Measurements from ENCODE around the gene IL1B. TPM values are rescaled to one million over a fixed set of nuclear protein-coding genes. Genes with fewer than 3 reads are reported as not detected.

IL1B gene
- total and polyA plus RNA-seq, 2 donors (not counting 3 experiments of a cell fraction or from before 2014, with no cell fraction given): 0.25 TPM; not detected in 1

DNA sequence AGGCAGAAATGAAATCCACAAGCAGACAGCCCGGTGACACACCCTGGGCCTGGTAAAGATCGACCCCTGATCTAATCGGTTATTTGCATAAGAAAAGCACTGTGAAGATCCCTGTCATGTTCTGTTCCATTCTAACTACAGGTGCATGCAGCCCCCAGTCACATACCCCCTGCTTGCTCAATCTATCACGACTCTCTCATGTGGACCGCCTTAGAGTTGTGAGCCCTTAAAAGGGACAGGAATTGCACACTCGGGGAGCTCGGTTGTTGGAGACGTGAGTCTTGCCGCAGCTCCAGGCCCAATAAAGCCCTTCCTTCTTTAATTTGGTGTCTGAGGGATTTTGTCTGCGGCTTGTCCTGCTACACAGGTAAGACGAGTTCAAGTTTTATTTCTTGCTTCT, 13.4 kb upstream of the IL1B start:
- no peak overlapping the region for H3K4me3 ChIP-seq (replicated peaks in 1 of 3; ENCODE audit: insufficient read depth in 1 of 3, low read depth in 1 of 3, low read length in 3 of 3)
- TF ChIP-seq FOS (IDR thresholded peaks at IDR 0.05; ENCODE audit: borderline replicate concordance, insufficient read depth, low read length): no peak
- no peak for TF ChIP-seq POLR2A (IDR thresholded peaks at IDR 0.05; ENCODE audit: low read depth, low read length)
- TF ChIP-seq, protein P1, sequence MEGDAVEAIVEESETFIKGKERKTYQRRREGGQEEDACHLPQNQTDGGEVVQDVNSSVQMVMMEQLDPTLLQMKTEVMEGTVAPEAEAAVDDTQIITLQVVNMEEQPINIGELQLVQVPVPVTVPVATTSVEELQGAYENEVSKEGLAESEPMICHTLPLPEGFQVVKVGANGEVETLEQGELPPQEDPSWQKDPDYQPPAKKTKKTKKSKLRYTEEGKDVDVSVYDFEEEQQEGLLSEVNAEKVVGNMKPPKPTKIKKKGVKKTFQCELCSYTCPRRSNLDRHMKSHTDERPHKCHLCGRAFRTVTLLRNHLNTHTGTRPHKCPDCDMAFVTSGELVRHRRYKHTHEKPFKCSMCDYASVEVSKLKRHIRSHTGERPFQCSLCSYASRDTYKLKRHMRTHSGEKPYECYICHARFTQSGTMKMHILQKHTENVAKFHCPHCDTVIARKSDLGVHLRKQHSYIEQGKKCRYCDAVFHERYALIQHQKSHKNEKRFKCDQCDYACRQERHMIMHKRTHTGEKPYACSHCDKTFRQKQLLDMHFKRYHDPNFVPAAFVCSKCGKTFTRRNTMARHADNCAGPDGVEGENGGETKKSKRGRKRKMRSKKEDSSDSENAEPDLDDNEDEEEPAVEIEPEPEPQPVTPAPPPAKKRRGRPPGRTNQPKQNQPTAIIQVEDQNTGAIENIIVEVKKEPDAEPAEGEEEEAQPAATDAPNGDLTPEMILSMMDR (IDR thresholded peaks at IDR 0.05; ENCODE audit: extremely low read depth in 1 of 2, insufficient read depth in 1 of 2, low read depth in 1 of 2, low read length in 2 of 2): no peak
- no peak for TF ChIP-seq MYC (IDR thresholded peaks at IDR 0.05; ENCODE audit: low read depth, low read length)
- TF ChIP-seq POLR2AphosphoS5 (IDR thresholded peaks at IDR 0.05; ENCODE audit: insufficient read depth, low read depth, low read length): no peak
- TF ChIP-seq JUN (IDR thresholded peaks at IDR 0.05; ENCODE audit: borderline replicate concordance, insufficient read depth, insufficient read length, low read depth): no peak
- TF ChIP-seq, protein P2, sequence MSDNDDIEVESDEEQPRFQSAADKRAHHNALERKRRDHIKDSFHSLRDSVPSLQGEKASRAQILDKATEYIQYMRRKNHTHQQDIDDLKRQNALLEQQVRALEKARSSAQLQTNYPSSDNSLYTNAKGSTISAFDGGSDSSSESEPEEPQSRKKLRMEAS (IDR thresholded peaks at IDR 0.05; ENCODE audit: insufficient read depth, insufficient read length): no peak
- no peak for TF ChIP-seq GATA2 (IDR thresholded peaks at IDR 0.05; ENCODE audit: insufficient read depth, insufficient read length, low read depth, low read length)
- TF ChIP-seq EZH2 (IDR thresholded peaks at IDR 0.05; ENCODE audit: borderline replicate concordance, low read depth, low read length, severe bottlenecking): no peak
- H3K36me3 ChIP-seq (ENCODE audit: control insufficient read depth in 2 of 2, extremely low read depth in 1 of 2, insufficient read depth in 2 of 2, low read length in 2 of 2): no peaks in the 10 kb centered on the region
- no peaks in the 10 kb centered on the region for H3K4me1 ChIP-seq (ENCODE audit: control insufficient read depth, extremely low read depth, insufficient read depth, low read length)
- no TSS peak for BruUV-seq (replicated peaks)
- no peaks in the 10 kb centered on the region for H3K79me2 ChIP-seq (ENCODE audit: control insufficient read depth, insufficient read depth, low read length)
- H3K4me2 ChIP-seq (ENCODE audit: insufficient read depth, low read length): no peak overlapping the region
- H3K9me1 ChIP-seq (replicated peaks; ENCODE audit: control insufficient read depth, extremely low read depth, insufficient read depth, low read length): no peaks in the 10 kb centered on the region
- DNase-seq (ENCODE audit: low read depth, low spot score): no peak
- H4K20me1 ChIP-seq (replicated peaks; ENCODE audit: control insufficient read depth, extremely low read depth, insufficient read depth, low read length): no peaks in the 10 kb centered on the region
- peaks cover 0 to 5% of the 10 kb centered on the region in 2 experiments for H3K27me3 ChIP-seq (ENCODE audit: control insufficient read depth in 2 of 2, insufficient read depth in 2 of 2, low read length in 2 of 2)
- H3K27ac ChIP-seq (ENCODE audit: insufficient read depth, low read depth, low read length): no peak overlapping the region
- intact Hi-C loops (cut with micrococcal nuclease) (no loop called here), dilution Hi-C loops (cut with MboI; ENCODE audit: extremely low pct_ligation_motif_present, low sequenced_read_pairs) (no loop called here)
- ChIA-PET POLR2A (no interaction called here), CTCF (no interaction called here)
- no peak for FAIRE-seq
- no peak overlapping the region for H2AFZ ChIP-seq (ENCODE audit: low read depth, low read length)
- H3K9ac ChIP-seq (replicated peaks; ENCODE audit: extremely low read depth, insufficient read depth, low read length): no peak overlapping the region
- no peaks in the 10 kb centered on the region for H3K9me3 ChIP-seq (replicated peaks; ENCODE audit: control insufficient read depth, insufficient read depth, low read length)
